Sigmoid colon (tissue), 7 donors: ENCODE results near the gene OR6A2. TPM values are rescaled to one million over a fixed set of nuclear protein-coding genes. Genes with fewer than 3 reads are reported as not detected.

ENCODE experiments used
- DNase-seq: peaks from one replicate; pipeline ENCODE4 v3.0.0-alpha.2; 2019
- H3K27ac ChIP-seq, 4 donors: fragments of 200-600 bp; sonication (generic); one replicate each; pipeline ENCODE4 v1.5.1; 2016 to 2019; ENCODE audit warnings: mild to moderate bottlenecking in 1 of 4
- H3K27me3 ChIP-seq, 3 donors: fragments of 200-600 bp; sonication (generic); one replicate each; pipeline ENCODE4 v1.5.1; 2019; ENCODE audit warnings: mild to moderate bottlenecking in 1 of 3
- H3K36me3 ChIP-seq, 4 donors: fragments of 200-600 bp; sonication (generic); one replicate each; pipeline ENCODE4 v1.5.1; 2016 to 2019
- H3K4me1 ChIP-seq, 4 donors: fragments of 200-600 bp; sonication (generic); one replicate each; pipeline ENCODE4 v1.5.1; 2017 to 2019
- H3K4me3 ChIP-seq, 4 donors: fragments of 200-600 bp; sonication (generic); one replicate each; pipeline ENCODE4 v1.5.1; 2017 to 2019; ENCODE audit warnings: mild to moderate bottlenecking in 2 of 4, moderate library complexity in 1 of 4
- H3K9me3 ChIP-seq, 4 donors: fragments of 200-600 bp in 3 of 4; sonication (generic) in 3 of 4; one replicate each; pipeline versions ENCODE4 v1.5.1 to v1.6.1; 2013 to 2019
- EP300 ChIP-seq, 4 donors: sonication (generic); formaldehyde crosslinking; IDR thresholded peaks; one replicate each; pipeline ENCODE4 v1.6.1; 2017; ENCODE audit warnings: antibody characterized with exemption in 4 of 4
- POLR2A ChIP-seq, 2 donors: fragments of 450-650 bp; IDR thresholded peaks; one replicate each; pipeline ENCODE4 v1.6.1; 2016; ENCODE audit warnings: antibody characterized with exemption in 2 of 2, mild to moderate bottlenecking in 2 of 2, moderate library complexity in 2 of 2
- POLR2AphosphoS5 ChIP-seq, 4 donors: sonication (generic); formaldehyde crosslinking; IDR thresholded peaks; one replicate each; pipeline ENCODE4 v1.6.1; 2017; ENCODE audit warnings: antibody characterized with exemption in 4 of 4
- WGBS, 2 donors: extraction: QIAGEN DNeasy Blood & Tissue Kit; methylation state at CpG; one replicate each; pipeline ENCODE4 v1.1.7; 2013; 5-methylcytosine and 5-hydroxymethylcytosine counted together
- intact Hi-C: fragments of 100-400 bp; cut with DNase I; formaldehyde crosslinking; loops from one replicate; pipeline ENCODE4 v1.15.1; 2023
- polyA plus RNA-seq, 3 donors: library from polyadenylated mRNA; stranded (reverse); fragments of 200-250 nt; gene quantifications; one replicate each; pipeline ENCODE4 v1.2.3, GENCODE V29; 2013
- total RNA-seq, 4 donors: library from RNA; depleted of rRNA; stranded (reverse); fragments of >200 nt; gene quantifications; one replicate each; pipeline ENCODE4 v1.1.0, GENCODE V29; 2016
- TF ChIP-seq, protein P1 (sequence below), 4 experiments: fragments of 450-650 bp in 3 of 4; fragments of 200-600 bp in 1 of 4; IDR thresholded peaks; one replicate each; pipeline ENCODE4 v1.5.1; 2016 to 2019; ENCODE audit warnings: antibody characterized with exemption in 4 of 4, mild to moderate bottlenecking in 3 of 4, moderate library complexity in 2 of 4
- donor health status: healthy with polysubstance abuse.
- donor health status: Bipolar disorder and iron deficiency.
- donor health status: healthy.

The OR6A2 gene
- total and polyA plus RNA-seq, 7 donors = 0.06 to 0.28 (median 0.14) TPM; not detected in 4

DNA sequence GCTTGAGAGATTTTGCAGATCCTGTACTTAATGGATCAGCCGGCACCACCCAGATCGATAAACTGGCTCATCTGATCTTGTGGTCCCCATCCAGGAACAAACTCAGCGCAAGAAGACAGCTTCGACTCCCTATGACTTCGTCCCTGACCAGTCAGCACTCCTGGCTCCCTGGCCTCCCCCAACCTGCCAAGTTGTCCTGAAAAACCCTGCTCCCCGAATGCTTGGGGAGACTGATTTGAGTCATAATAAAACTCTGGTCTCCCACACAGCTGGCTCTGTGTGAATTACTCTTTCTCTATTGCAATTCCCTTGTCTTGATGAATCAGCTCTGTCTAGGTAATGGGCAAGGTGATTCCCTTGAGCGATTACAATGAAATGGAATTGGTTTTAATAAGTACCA is 57.2 kb downstream of the OR6A2 start:
- H3K4me3 ChIP-seq = no peak overlapping the region
- H3K27ac ChIP-seq = no peak overlapping the region
- 73 to 74% methylated on average over 7 of the region's 7 CpGs for WGBS, 2 donors
- no peak for DNase-seq
- H3K4me1 ChIP-seq = no peaks in the 10 kb centered on the region
- no peaks in the 10 kb centered on the region for H3K9me3 ChIP-seq
- TF ChIP-seq POLR2A (IDR thresholded peaks at IDR 0.05) (no peak), EP300 (IDR thresholded peaks at IDR 0.05) (no peak), POLR2AphosphoS5 (IDR thresholded peaks at IDR 0.05) (no peak)
- TF ChIP-seq, protein P1, sequence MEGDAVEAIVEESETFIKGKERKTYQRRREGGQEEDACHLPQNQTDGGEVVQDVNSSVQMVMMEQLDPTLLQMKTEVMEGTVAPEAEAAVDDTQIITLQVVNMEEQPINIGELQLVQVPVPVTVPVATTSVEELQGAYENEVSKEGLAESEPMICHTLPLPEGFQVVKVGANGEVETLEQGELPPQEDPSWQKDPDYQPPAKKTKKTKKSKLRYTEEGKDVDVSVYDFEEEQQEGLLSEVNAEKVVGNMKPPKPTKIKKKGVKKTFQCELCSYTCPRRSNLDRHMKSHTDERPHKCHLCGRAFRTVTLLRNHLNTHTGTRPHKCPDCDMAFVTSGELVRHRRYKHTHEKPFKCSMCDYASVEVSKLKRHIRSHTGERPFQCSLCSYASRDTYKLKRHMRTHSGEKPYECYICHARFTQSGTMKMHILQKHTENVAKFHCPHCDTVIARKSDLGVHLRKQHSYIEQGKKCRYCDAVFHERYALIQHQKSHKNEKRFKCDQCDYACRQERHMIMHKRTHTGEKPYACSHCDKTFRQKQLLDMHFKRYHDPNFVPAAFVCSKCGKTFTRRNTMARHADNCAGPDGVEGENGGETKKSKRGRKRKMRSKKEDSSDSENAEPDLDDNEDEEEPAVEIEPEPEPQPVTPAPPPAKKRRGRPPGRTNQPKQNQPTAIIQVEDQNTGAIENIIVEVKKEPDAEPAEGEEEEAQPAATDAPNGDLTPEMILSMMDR (IDR thresholded peaks at IDR 0.05) = no peak
- H3K36me3 ChIP-seq = no peaks in the 10 kb centered on the region
- H3K27me3 ChIP-seq = no peaks in the 10 kb centered on the region
- intact Hi-C loops = no loop called here

Other genes with a start within 250 kb of the OR6A2 start
- gene RRP8, start 196.1 kb downstream of the OR6A2 start, total RNA-seq = 10 to 100 TPM; 20.7 to 23.2 (median 21.7) TPM
- gene RRP8, start 196.1 kb downstream of the OR6A2 start, polyA plus RNA-seq = 10 to 100 TPM; 10.2 to 15.8 (median 12.3) TPM
- 100 to 1,000 TPM; 450 to 607 (median 548) TPM for gene ILK, start 195.9 kb downstream of the OR6A2 start, total RNA-seq
- 100 to 1,000 TPM in 2 of 3 donors, 10 to 100 TPM in 1; 93.7 to 117 (median 100) TPM for gene ILK, start 195.9 kb downstream of the OR6A2 start, polyA plus RNA-seq
- gene TAF10, start 187.5 kb downstream of the OR6A2 start, total RNA-seq = 10 to 100 TPM; 33.2 to 60.0 (median 49.0) TPM
- gene TAF10, start 187.5 kb downstream of the OR6A2 start, polyA plus RNA-seq = 100 to 1,000 TPM in 2 of 3 donors, 10 to 100 TPM in 1; 67.6 to 148 (median 129) TPM
- gene TPP1, start 180.3 kb downstream of the OR6A2 start, total RNA-seq = 10 to 100 TPM; 39.8 to 58.8 (median 45.9) TPM
- gene TPP1, start 180.3 kb downstream of the OR6A2 start, polyA plus RNA-seq = 10 to 100 TPM; 13.2 to 60.3 (median 55.5) TPM
- 10 to 100 TPM; 21.7 to 57.1 (median 32.2) TPM for gene DCHS1, start 143.9 kb downstream of the OR6A2 start, total RNA-seq
- 1 to 10 TPM in 1 of 3 donors, under 1 TPM in 2; under 0.01 to 6.3 (median 0.46) TPM for gene DCHS1, start 143.9 kb downstream of the OR6A2 start, polyA plus RNA-seq
- gene MRPL17, start 116.3 kb downstream of the OR6A2 start, total RNA-seq = 10 to 100 TPM; 18.3 to 97.5 (median 20.1) TPM
- gene MRPL17, start 116.3 kb downstream of the OR6A2 start, polyA plus RNA-seq = 10 to 100 TPM; 23.4 to 51.1 (median 28.9) TPM
- under 1 TPM in 2 of 4 donors, not detected in 2; 0.28 to 0.41 TPM for gene OR2AG2, start 27.7 kb downstream of the OR6A2 start, total RNA-seq
- under 1 TPM in 1 of 3 donors, not detected in 2; 0.06 TPM for gene OR2AG2, start 27.7 kb downstream of the OR6A2 start, polyA plus RNA-seq
- not detected for gene OR2AG1, start 16.7 kb downstream of the OR6A2 start, total RNA-seq
- gene OR2AG1, start 16.7 kb downstream of the OR6A2 start, polyA plus RNA-seq = not detected
- gene OR10A5, start 46.0 kb upstream of the OR6A2 start, total RNA-seq = not detected
- gene OR10A5, start 46.0 kb upstream of the OR6A2 start, polyA plus RNA-seq = not detected
- gene OR10A2, start 63.4 kb upstream of the OR6A2 start, total RNA-seq = not detected
- not detected for gene OR10A2, start 63.4 kb upstream of the OR6A2 start, polyA plus RNA-seq
- gene OR10A4, start 76.9 kb upstream of the OR6A2 start, total RNA-seq = not detected
- gene OR10A4, start 76.9 kb upstream of the OR6A2 start, polyA plus RNA-seq = not detected
- gene OR2D2, start 92.8 kb upstream of the OR6A2 start, total RNA-seq = not detected
- not detected for gene OR2D2, start 92.8 kb upstream of the OR6A2 start, polyA plus RNA-seq
- gene OR2D3, start 121.3 kb upstream of the OR6A2 start, total RNA-seq = not detected
- not detected for gene OR2D3, start 121.3 kb upstream of the OR6A2 start, polyA plus RNA-seq
- gene ZNF215, start 126.7 kb upstream of the OR6A2 start, total RNA-seq = 1 to 10 TPM in 2 of 4 donors, under 1 TPM in 2; 0.41 to 3.0 (median 0.78) TPM
- 1 to 10 TPM in 2 of 3 donors, under 1 TPM in 1; 0.46 to 1.7 (median 1.2) TPM for gene ZNF215, start 126.7 kb upstream of the OR6A2 start, polyA plus RNA-seq
- gene ZNF214, start 220.7 kb upstream of the OR6A2 start, total RNA-seq = 1 to 10 TPM; 1.9 to 3.1 (median 2.5) TPM
- 1 to 10 TPM in 1 of 3 donors, under 1 TPM in 2; 0.46 to 1.2 (median 0.77) TPM for gene ZNF214, start 220.7 kb upstream of the OR6A2 start, polyA plus RNA-seq
- gene NLRP14, start 220.8 kb upstream of the OR6A2 start, total RNA-seq = under 1 TPM in 1 of 4 donors, not detected in 3; 0.36 TPM
- gene NLRP14, start 220.8 kb upstream of the OR6A2 start, polyA plus RNA-seq = under 1 TPM in 1 of 3 donors, not detected in 2; 0.01 TPM